ENCODE data around the gene ADPRM.
"Not testable (repeated sequence)": the region's sequence is repeated elsewhere in the genome, so short reads cannot be mapped to it uniquely, and the experiment has no call there.

ADPRM gene

GRCh38 chr17:10697092-10698081, at the start of gene ADPRM, which contains the start of gene SCO1:
Gene ADPRM, plus strand, starts transcription at chr17:10697594. Its CDS starts 7,333 bp downstream, at chr17:10704927.
Gene SCO1, minus strand, starts transcription at chr17:10697533. Its CDS starts 26 bp downstream, at chr17:10697507.
- DNase-seq, result peak; percentile 88

DNA sequence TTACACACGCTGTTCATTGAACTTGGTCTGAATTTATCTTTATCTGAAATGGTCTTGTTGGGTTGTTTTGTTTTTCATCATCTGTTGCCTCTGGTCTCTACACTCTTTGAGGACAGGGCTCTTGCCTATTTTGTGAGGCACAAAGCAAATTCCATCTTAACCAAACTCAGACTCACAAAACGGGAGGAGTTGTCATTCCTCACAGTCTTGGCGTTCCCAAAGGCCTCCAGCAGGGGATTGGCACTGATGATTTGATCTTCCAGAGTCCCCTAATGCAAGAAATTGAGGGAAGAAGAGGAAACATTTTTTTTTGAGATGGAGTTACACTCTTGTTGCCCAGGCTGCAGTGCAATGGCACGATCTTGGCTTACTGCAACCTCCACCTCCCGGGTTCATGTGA, 49.0 kb upstream of the ADPRM start:
- no peak for DNase-seq

- no peak for DNase-seq
These were observed 48.4 kb upstream of the ADPRM start for GRCh38 chr17:10648956-10649355.

DNA sequence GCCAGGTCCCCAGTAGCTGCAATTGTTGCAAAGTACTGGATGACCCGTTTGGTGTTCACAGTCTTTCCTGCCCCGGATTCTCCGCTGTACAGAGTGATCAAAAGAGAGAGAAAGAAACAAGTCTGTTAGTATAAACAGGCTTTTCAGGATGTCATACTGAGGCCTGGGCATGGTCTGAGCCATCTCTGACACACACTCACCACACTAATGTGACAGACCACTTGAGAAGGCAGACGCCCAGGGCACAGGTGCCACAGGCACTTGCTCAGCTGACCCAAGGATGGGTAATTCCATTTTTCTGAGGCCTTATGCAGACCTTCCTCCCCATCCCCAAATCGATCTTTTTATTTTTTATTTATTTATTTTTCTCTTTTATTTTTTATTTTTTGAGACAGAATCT, 47.8 kb upstream of the ADPRM start:
- DNase-seq, result no peak

- DNase-seq, result no peak
These were observed 45.5 kb upstream of the ADPRM start for GRCh38 chr17:10651927-10652326.

GRCh38 chr17:10652984-10653659, 44.3 kb upstream of the ADPRM start:
- no peak for DNase-seq

DNA sequence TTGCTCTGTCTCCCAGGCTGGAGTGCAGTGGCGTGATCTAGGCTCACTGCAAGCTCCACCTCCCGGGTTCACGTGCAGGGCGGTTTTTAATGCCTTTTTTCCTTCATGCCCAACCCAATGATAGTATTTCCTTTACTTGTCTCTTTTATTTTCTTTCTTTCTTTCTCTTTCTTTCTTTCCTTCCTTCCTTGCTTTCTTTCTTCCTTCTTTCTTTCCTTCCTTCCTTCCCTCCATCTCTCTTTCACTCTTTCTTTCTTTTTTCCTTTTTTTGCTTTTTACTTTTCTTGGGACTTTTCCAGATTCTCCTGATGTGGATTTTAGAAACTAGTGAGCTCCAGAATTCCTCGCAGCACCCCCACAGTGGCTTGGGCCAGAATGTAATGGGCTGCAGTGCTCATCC, 43.4 kb upstream of the ADPRM start:
- no peak for DNase-seq

DNA sequence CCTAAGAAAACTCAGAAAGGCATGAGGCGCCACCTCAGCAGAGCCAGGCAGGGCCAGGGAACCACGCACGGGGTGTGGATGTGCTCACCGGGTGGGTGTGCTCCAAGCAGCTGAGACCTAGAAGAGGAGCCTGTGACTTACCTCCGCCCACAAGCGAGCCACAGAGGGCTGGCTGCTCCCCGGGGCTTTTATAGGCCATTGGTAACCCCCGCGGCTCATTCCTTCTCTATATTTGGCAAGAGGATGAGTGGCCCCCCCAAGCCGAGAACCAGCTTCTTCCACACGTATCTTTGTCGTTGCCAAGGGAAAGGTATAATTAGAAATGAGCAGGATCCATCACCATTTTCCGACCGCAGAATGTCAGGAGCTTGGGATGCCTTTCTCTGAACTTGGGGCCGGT, 40.2 kb upstream of the ADPRM start, which contains the start of gene MYH3:
Gene MYH3, minus strand, starts transcription at position 162 of the 400 bp plus-strand sequence. CDS start 2,245 bp downstream, outside the sequence.
- DNase-seq, result no peak

- DNase-seq, result no peak
These were observed 39.5 kb upstream of the ADPRM start for GRCh38 chr17:10657879-10658278.

DNA sequence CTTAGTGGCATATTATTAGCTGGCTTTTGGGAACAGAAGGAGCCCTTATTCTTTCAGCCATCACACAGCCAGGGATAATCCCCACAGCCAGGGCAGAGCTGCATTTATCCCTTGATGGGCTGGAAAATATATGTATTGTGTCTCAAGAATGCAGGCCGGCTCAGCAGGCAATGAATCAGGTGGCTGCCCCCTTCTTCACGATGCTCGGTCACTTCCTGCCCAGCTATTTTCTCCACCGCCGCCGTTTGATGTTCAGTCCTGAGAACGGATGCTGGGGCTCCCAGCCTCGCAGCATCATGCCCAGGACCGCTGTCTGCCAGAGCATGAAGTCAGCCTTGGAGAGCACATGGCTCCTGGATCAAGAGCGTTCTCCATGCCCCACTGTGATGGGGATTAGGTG, 36.0 kb upstream of the ADPRM start:
- no peak for DNase-seq

DNA sequence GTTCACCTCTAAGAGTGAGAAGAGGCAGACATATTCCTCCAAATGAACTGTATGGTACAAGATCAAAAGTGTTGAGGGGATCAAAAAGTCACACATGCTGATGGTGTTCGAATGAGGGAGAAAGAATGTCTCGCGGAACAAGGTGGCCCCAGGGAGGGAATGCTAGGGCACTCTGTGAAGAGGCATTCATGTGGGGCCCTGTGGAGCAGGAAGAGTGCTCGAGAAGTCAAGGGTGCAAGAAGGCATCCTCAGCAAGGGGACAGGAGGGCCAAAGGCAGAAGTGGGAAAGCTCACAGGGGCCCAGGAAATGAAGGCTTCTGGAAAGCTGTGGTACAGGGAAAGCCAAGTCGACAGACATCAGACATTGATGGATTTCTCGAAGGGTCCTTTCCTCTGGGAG, 34.2 kb upstream of the ADPRM start:
- DNase-seq, result no peak

DNA sequence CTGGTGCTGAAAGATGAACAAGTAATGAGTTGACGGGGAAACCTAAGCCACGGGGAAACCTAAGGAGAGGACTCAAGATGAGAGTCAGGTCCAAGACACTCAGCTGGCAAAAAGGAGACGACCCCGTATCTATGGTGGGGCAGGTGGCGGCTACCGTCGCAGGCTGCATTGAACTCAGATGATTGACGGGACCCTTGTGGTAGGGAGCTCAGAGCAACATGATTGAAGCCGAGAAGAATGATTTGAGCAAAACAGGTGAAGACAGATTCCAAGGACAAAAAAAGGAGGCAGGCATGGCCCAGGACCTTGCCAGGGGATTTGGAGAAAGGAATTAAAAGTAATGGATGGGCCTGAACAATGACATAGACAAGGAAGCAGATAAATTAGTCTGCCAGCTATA, 32.8 kb upstream of the ADPRM start:
- no peak for DNase-seq

- no peak for DNase-seq
These were observed 30.5 kb upstream of the ADPRM start for GRCh38 chr17:10666906-10667305.

GRCh38 chr17:10668775-10669174, 28.6 kb upstream of the ADPRM start:
- no peak for DNase-seq

DNA sequence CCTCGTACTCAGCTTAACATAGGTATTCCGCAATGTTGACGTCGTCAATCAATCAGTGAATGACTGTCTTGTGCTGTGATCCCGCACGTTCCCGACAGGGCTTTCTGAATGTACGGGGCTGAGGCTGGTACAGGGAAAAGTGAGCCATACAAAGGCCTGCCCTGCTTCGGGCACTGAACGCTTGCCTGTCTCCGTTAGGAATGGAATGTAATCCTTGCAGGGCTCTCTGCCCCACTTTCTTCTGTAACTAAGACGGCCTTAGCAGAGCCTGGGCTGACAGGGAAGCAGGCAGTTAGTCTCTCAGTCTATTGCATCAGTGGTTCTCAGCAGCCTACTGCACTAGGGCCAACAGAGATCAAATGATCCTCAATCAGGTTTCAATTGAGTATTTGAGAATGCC, 24.1 kb upstream of the ADPRM start:
- DNase-seq, result no peak

DNA sequence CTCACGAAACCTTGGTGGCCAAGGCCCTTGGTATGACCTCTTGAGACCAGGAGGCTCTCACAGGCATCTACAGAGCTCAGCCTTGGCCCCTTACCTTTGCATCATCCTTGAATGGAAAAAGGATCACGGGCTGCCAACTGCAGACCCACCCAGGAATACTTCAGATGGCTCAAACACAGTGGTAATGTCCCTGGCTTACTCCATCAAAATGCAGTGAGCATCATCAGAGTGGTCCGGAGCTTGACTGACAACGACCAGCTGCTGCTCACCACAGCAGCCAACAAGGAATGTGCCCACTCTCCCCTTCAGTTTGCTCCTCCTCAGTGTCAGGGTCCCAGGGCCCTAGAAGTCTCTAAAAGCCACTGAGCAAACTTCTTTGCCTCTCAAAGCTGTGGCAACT, 22.7 kb upstream of the ADPRM start:
- no peak for DNase-seq

GRCh38 chr17:10681866-10682446, 15.4 kb upstream of the ADPRM start:
- no peak for DNase-seq

GRCh38 chr17:10683853-10684252, 13.5 kb upstream of the ADPRM start:
- no peak for DNase-seq

DNA sequence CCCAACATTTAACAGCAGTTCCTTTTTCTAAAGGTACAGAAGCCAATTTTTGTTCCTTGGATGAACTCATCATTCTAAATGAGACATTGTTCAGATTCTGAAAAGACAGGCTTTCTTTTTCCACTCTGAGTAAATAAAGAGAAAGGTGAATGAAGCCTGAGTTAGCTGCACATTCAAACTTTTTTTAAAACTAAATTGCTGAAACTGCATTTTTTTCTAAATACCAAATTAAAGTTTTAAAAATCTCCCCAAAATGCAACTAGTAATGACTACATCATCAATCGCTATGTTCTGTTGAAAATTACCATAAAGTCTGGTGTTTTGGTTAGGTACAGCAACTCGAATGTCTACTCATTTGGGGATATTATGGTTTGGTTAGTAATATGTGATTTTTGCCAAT, 9.9 kb upstream of the ADPRM start:
- no peak for DNase-seq

GRCh38 chr17:10695875-10696407, 1.5 kb upstream of the ADPRM start:
- not testable (repeated sequence) for DNase-seq

DNA sequence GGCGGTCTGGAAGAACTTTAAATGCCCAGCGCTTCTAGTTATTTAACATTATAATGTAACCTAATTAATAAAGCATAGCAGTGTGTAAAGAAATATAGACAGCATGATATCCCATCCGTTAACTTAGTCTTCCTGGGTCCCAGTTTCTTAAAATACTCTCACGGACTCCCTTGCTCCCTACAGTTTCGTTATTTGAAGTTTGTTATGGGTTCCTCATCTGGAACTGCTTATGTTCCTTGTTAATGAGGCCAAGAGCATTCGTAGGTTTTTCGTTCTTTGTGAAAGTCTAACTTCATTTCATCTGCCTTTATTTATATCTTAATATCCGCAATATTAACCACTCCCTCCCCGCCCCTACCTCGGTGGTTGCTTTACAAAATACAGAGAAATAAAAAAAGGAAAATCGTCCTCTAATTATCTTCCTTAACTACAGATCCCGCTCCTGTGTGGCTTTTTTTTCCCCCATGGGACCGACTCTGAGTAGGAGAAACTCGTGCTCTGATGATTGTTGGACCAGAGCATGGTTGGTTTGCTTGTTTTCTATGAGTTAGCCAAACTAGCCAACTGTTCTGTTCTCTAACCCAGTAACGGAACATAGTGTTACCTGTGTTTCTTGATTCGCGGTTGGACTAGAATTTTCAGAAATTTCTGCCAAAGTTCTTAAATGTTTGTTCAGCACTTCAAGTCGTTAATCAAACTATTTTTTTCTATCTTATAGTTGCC, 863 bp downstream of the ADPRM start:
- DNase-seq, result no peak

- DNase-seq, result no peak
These were observed 2.5 kb downstream of the ADPRM start for GRCh38 chr17:10699856-10700255.

DNA sequence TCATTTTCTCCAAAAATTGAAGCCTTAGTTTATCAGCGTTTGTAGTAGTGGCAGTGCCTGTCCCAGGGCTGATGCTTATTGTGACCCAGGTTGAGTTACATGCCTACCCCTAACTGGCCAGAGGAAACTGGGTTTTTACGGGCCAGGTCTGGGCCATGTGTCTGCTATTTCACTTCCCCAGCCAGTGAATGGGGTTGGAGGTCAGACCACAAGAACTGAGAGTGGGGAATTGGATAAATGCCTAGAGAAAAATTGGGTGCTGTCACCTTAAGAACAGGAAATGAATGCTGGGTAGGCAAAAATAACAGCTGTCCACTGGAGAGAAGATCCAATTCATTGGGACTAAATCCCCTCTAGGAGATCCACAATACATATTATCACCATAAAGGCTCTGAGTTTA, 5.2 kb downstream of the ADPRM start:
- no peak for DNase-seq
